HepG2 (cell line): ENCODE measurements around the gene TOM1L2. TPM values are rescaled to one million over a fixed set of nuclear protein-coding genes. Genes with fewer than 3 reads are reported as not detected.
A peak's percentile ranks its signal among the peaks of the same experiment; 100 is the strongest.

Source experiments
- ATAC-seq: fragments of 200-7000 bp; cut with Tn5 transposase; 3 replicates; pipeline ENCODE4 v1.9.1; 2020; ENCODE audit warnings: mild to moderate bottlenecking, moderate library complexity
- BruUV-seq: library from RNA; stranded (reverse); fragments of 400-500 nt; replicated peaks from 2 replicates; lab custom pipeline; 2021; lab: Mats Ljungman, UMichigan
- CTCF ChIA-PET: fragments of 300-600 bp; formaldehyde crosslinking; extraction: SDS; loops from one replicate; lab custom pipeline; 2021; ENCODE audit warnings: low total read pairs, inconsistent platforms, low intra/inter-chr PET ratio; lab: Yijun Ruan, JAX
- POLR2A ChIA-PET: fragments of 350-600 bp; sonication (Branson Sonifier 250); formaldehyde crosslinking; loops from one replicate; lab custom pipeline; 2020; ENCODE audit warnings: antibody characterized with exemption, inconsistent platforms; lab: Yijun Ruan, JAX
- DNase-seq: peaks from one replicate; pipeline ENCODE4 v3.0.0-alpha.2; 2015; ENCODE audit warnings: low spot score
- FAIRE-seq: peaks from 3 replicates; lab custom pipeline; 2011; peaks lifted over from hg19 to GRCh38; lab: Jason Lieb, UNC
- H2AFZ ChIP-seq: one replicate; pipeline ENCODE4 v1.6.1; 2011; ENCODE audit warnings: low read length, inconsistent platforms
- H3K27ac ChIP-seq: fragments of 300-600 bp; 3 replicates; pipeline ENCODE4 v1.8.0; 2011; ENCODE audit warnings: mixed run types, mild to moderate bottlenecking, mixed read lengths, low read length, inconsistent platforms; ENCODE audit not compliant: insufficient read depth; ENCODE audit errors: extremely low read length
- H3K27me3 ChIP-seq, 2 experiments: fragments of 200-600 bp in 1 of 2; 2 replicates in 1 of 2; 3 replicates in 1 of 2; pipeline versions ENCODE4 v1.6.0 to v1.8.0; 2011; ENCODE audit warnings: low read length in 2 of 2, mild to moderate bottlenecking in 2 of 2, moderate library complexity in 2 of 2, inconsistent platforms in 1 of 2; ENCODE audit not compliant: insufficient read depth in 2 of 2, control insufficient read depth in 1 of 2
- H3K36me3 ChIP-seq, 2 experiments: fragments of 200-600 bp in 1 of 2; replicated peaks in 1 of 2; 2 replicates in 1 of 2; 3 replicates in 1 of 2; pipeline versions ENCODE4 v1.5.1 to v1.8.0; 2011; ENCODE audit warnings: low read length in 2 of 2, inconsistent platforms in 1 of 2; ENCODE audit not compliant: insufficient read depth in 2 of 2, control insufficient read depth in 1 of 2
- H3K4me1 ChIP-seq: 2 replicates; pipeline ENCODE4 v1.5.1; 2012; ENCODE audit warnings: low read length, inconsistent platforms; ENCODE audit not compliant: insufficient read depth
- H3K4me2 ChIP-seq: 2 replicates; pipeline ENCODE4 v1.6.0; 2011; ENCODE audit warnings: low read depth, low read length, inconsistent platforms
- H3K4me3 ChIP-seq, 3 experiments: fragments of 200-600 bp in 1 of 3; sonication (generic), shearing (Covaris generic) in 1 of 3; replicated peaks in 1 of 3; 2 replicates each; pipeline ENCODE4 v1.5.1; 2011 to 2016; ENCODE audit warnings: low read length in 3 of 3, inconsistent platforms in 2 of 3, low read depth in 2 of 3, mild to moderate bottlenecking in 2 of 3, control low read depth in 1 of 3, mixed read lengths in 1 of 3; ENCODE audit not compliant: insufficient read depth in 1 of 3
- H3K79me2 ChIP-seq: one replicate; pipeline ENCODE4 v1.6.1; 2011; ENCODE audit warnings: low read length, inconsistent platforms; ENCODE audit not compliant: insufficient read depth
- H3K9ac ChIP-seq: 2 replicates; pipeline ENCODE4 v1.6.0; 2011; ENCODE audit warnings: mild to moderate bottlenecking, low read depth, low read length, inconsistent platforms; ENCODE audit not compliant: insufficient read depth
- H3K9me3 ChIP-seq: 2 replicates; pipeline ENCODE4 v1.5.1; 2012; ENCODE audit warnings: mild to moderate bottlenecking, low read length
- H4K20me1 ChIP-seq: 2 replicates; pipeline ENCODE4 v1.6.0; 2011; ENCODE audit warnings: inconsistent platforms, mild to moderate bottlenecking, low read length, moderate library complexity; ENCODE audit not compliant: insufficient read depth
- ELF1 ChIP-seq: sonication (generic); formaldehyde crosslinking; IDR thresholded peaks from 2 replicates; pipeline ENCODE4 v1.4.0; 2020; ENCODE audit warnings: missing genetic modification reagents
- FOXP1 ChIP-seq, 2 experiments: fragments of 450-650 bp in 1 of 2; IDR thresholded peaks; 2 replicates each; pipeline ENCODE4 v1.6.1; 2017 to 2018; ENCODE audit warnings: antibody characterized with exemption in 1 of 2
- HNRNPL ChIP-seq: fragments of 200-400 bp; formaldehyde crosslinking; IDR thresholded peaks from 2 replicates; pipeline ENCODE4 v1.6.1; 2017; ENCODE audit warnings: mild to moderate bottlenecking, low read depth, low read length
- MAFF ChIP-seq: IDR thresholded peaks from 2 replicates; pipeline ENCODE4 v1.6.1; 2011; ENCODE audit warnings: low read depth, low read length, improper control_type of control experiment
- MAFK ChIP-seq, 2 experiments: IDR thresholded peaks in 1 of 2; conservative IDR thresholded peaks in 1 of 2; 2 replicates each; pipeline ENCODE4 v1.6.1; 2011; ENCODE audit warnings: improper control_type of control experiment in 2 of 2, low read length in 2 of 2
- RARA ChIP-seq: IDR thresholded peaks from 2 replicates; pipeline ENCODE4 v1.6.1; 2016; ENCODE audit warnings: missing genetic modification reagents, missing compliant biosample characterization
- SAP130 ChIP-seq: IDR thresholded peaks from 2 replicates; pipeline ENCODE4 v1.6.1; 2016; ENCODE audit warnings: low read depth
- TP53 ChIP-seq: sonication (generic); formaldehyde crosslinking; conservative IDR thresholded peaks from 2 replicates; pipeline ENCODE4 v1.4.0; 2020; ENCODE audit warnings: missing genetic modification reagents
- ZC3H4 ChIP-seq: sonication (generic); formaldehyde crosslinking; IDR thresholded peaks from 2 replicates; pipeline ENCODE4 v1.4.0; 2020; ENCODE audit warnings: missing genetic modification reagents, borderline replicate concordance
- ZFP1 ChIP-seq: IDR thresholded peaks from 2 replicates; pipeline ENCODE4 v1.6.1; 2016
- ZFP36L1 ChIP-seq: sonication (generic); formaldehyde crosslinking; IDR thresholded peaks from 2 replicates; pipeline ENCODE4 v1.8.0; 2022; ENCODE audit warnings: mild to moderate bottlenecking, missing genetic modification reagents, moderate library complexity
- ZMYM4 ChIP-seq: sonication (generic); formaldehyde crosslinking; IDR thresholded peaks from 2 replicates; pipeline ENCODE4 v1.8.1; 2023; ENCODE audit warnings: mild to moderate bottlenecking, missing genetic modification reagents
- WGBS: methylation state at CpG from one replicate; pipeline ENCODE4 v1.1.6; 2017; ENCODE audit warnings: low lambda C conversion rate; 5-methylcytosine and 5-hydroxymethylcytosine counted together
- in situ Hi-C: cut with HindIII; loops from 2 replicates; pipeline ENCODE4 v1.10.0; 2017; ENCODE audit warnings: low pct_unique_long_range_greater_than_20kb; ENCODE audit not compliant: extremely low pct_ligation_motif_present
- intact Hi-C: fragments of 100-400 bp; cut with micrococcal nuclease; formaldehyde crosslinking; loops from one replicate; pipeline ENCODE4 v1.10.0; 2022; ENCODE audit not compliant: unreplicated experiment
- polyA plus RNA-seq, 8 experiments: library from polyadenylated mRNA; depleted of rRNA in 3 of 8; stranded (reverse) in 7 of 8; unstranded in 1 of 8; fragments of >200 nt; fragmentation: Illumina TruSeq in 4 of 8; extraction: Trizol in 4 of 8; gene quantifications; 2 replicates each; pipeline versions ENCODE4 v1.2.1 to v1.2.3, GENCODE V29; 2011 to 2016; ENCODE audit warnings: low read depth in 4 of 8, missing spikeins in 1 of 8, mixed read lengths in 1 of 8; ENCODE audit not compliant: insufficient read depth in 1 of 8
- total RNA-seq, 5 experiments: library from RNA; depleted of rRNA; stranded (reverse); fragments of >200 nt; fragmentation: Illumina TruSeq; extraction: Trizol; gene quantifications; 2 replicates each; pipeline ENCODE4 v1.2.3, GENCODE V29; 2016; ENCODE audit warnings: low read depth in 1 of 5
- TF ChIP-seq, protein P1 (sequence below): sonication (generic); formaldehyde crosslinking; IDR thresholded peaks from 2 replicates; pipeline ENCODE4 v1.8.1; 2023; ENCODE audit warnings: mild to moderate bottlenecking, missing genetic modification reagents, borderline replicate concordance
- TF ChIP-seq, protein P2 (sequence below): IDR thresholded peaks from 2 replicates; pipeline ENCODE4 v1.6.1; 2016
- TF ChIP-seq, protein P3 (sequence below): sonication (generic); formaldehyde crosslinking; IDR thresholded peaks from 2 replicates; pipeline ENCODE4 v1.4.0; 2020; ENCODE audit warnings: missing genetic modification reagents, borderline replicate concordance

The TOM1L2 gene
- total and polyA plus RNA-seq, 2 of the 13 experiments (the other 11 are each of a cell fraction or from before 2014, with no cell fraction given) = 4.7 to 7.4 TPM

DNA sequence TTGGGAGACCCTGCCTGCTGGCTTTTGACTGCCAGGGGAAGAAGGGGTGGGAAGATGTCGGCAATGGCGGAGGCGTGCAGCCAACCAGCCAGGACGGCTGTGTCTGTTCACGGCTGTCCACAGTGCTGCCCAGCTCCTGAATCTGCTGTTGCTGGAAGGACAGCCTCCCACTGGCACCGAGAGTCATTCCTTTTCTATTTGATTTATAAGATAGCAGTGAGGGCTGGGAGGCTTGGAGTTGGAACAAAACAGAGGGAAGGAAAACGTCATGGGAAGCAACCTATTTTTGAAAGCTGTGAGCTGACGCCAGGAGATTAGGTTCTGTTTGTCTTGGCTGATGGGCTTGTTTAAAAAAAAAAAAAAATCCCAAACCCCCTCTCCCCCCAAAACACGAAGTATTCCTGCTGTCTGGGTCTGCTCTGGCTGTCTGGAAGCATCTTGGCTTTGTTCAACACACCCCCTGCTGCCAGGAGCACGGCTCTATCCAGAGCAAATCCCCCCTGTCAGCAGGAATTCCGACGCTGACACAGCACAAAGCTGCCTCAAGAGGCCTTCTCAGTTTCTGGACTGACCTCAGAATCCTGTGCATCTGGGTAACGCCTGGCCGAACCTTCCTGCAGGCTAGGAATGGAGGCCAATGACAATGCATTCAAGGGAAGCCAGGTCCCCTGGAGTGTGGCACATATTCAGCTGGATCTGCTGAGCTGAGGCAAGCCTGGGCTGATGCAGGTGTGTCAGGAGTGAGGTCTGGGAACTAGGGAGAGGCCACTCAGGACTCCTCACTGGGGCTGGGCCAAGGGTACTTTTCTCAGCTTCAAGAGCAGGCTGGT, 94.5 kb downstream of the TOM1L2 start:
- Histone ChIP-seq H3K27me3 (no peaks in the 10 kb centered on the region), H4K20me1 (0 out of 2 replicates have a peak, but pooled peaks cover 3% of the 10 kb centered on the region), H3K4me3 (no peak overlapping the region), H3K4me1 (no peaks in the 10 kb centered on the region), H3K27ac (no peak overlapping the region), H3K9ac (no peak overlapping the region), H2AFZ (no peak overlapping the region), H3K9me3 (no peaks in the 10 kb centered on the region), H3K79me2 (no peaks in the 10 kb centered on the region), H3K4me2 (no peak overlapping the region), H3K36me3 (peaks cover 2 to 5% of the 10 kb centered on the region in 2 experiments; a peak in 2 of 5 replicates)
- in situ Hi-C loops = no loop called here
- TF ChIP-seq MAFK (conservative IDR thresholded peaks at IDR 0.05 in 1 of 2, IDR thresholded peaks at IDR 0.05 in 1 of 2; ENCODE audit: low read length in 2 of 2) (peak; percentile 84 to 88), HNRNPL (no peak), MAFF (peak; percentile 84)
- FAIRE-seq (no peak), DNase-seq (no peak), ATAC-seq (no peak)
- intact Hi-C loops = no loop called here
- BruUV-seq = no TSS peak
- CTCF ChIA-PET = no interaction called here
- POLR2A ChIA-PET = no interaction called here
- WGBS = 86% methylated on average over 10 of the region's 14 CpGs

DNA sequence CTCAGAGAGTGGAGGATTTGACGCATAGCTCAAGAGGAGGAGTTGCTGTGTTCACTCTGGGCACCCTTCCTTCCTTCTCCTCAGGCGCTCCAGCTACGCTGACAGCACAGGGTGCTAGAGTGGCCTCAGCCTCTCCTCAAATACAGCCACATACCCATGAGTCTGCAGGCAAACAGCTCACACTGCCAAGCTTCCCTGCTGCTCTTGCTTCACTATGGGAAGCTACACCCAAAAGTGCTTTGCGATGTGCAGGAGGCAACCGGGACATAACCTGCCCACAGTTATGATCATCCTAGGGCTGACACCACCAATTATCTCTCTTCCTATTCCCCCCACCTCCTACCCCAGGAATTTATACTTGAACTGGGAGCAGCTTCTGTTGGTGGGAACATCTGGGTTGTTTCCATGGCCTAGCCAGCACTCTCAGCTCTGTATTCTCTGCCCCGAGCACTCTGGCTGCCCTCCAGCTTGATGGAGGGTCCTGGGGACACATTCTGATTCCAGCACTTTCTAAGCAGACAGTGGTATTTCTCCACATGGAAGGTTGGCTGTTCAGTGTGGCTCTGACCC, 95.2 kb downstream of the TOM1L2 start:
- no peak for FAIRE-seq
- H3K36me3 ChIP-seq = peaks cover 2 to 5% of the 10 kb centered on the region in 2 experiments; a peak in 2 of 5 replicates
- TF ChIP-seq, protein P1, sequence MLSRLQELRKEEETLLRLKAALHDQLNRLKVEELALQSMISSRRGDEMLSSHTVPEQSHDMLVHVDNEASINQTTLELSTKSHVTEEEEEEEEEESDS (CRISPR knock-in tag) = no peak
- TF ChIP-seq, protein P2, sequence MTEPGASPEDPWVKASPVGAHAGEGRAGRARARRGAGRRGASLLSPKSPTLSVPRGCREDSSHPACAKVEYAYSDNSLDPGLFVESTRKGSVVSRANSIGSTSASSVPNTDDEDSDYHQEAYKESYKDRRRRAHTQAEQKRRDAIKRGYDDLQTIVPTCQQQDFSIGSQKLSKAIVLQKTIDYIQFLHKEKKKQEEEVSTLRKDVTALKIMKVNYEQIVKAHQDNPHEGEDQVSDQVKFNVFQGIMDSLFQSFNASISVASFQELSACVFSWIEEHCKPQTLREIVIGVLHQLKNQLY (CRISPR knock-in tag) = no peak
- TF ChIP-seq ZC3H4 (no peak), ZFP1 (CRISPR knock-in tag) (no peak), ZFP36L1 (CRISPR knock-in tag) (no peak), SAP130 (CRISPR knock-in tag) (no peak), TP53 (CRISPR knock-in tag) (no peak), RARA (CRISPR knock-in tag) (no peak), FOXP1 (IDR thresholded peaks at IDR 0.05) (no peak), FOXP1 (CRISPR knock-in tag; IDR thresholded peaks at IDR 0.05) (no peak), ELF1 (no peak), ZMYM4 (no peak)
- TF ChIP-seq, protein P3, sequence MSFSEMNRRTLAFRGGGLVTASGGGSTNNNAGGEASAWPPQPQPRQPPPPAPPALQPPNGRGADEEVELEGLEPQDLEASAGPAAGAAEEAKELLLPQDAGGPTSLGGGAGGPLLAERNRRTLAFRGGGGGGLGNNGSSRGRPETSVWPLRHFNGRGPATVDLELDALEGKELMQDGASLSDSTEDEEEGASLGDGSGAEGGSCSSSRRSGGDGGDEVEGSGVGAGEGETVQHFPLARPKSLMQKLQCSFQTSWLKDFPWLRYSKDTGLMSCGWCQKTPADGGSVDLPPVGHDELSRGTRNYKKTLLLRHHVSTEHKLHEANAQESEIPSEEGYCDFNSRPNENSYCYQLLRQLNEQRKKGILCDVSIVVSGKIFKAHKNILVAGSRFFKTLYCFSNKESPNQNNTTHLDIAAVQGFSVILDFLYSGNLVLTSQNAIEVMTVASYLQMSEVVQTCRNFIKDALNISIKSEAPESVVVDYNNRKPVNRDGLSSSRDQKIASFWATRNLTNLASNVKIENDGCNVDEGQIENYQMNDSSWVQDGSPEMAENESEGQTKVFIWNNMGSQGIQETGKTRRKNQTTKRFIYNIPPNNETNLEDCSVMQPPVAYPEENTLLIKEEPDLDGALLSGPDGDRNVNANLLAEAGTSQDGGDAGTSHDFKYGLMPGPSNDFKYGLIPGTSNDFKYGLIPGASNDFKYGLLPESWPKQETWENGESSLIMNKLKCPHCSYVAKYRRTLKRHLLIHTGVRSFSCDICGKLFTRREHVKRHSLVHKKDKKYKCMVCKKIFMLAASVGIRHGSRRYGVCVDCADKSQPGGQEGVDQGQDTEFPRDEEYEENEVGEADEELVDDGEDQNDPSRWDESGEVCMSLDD = no peak

More for the DNA sequence above, 95.2 kb downstream of the TOM1L2 start:
- H3K4me2 ChIP-seq = no peak overlapping the region
- H3K4me1 ChIP-seq = no peaks in the 10 kb centered on the region
- no peaks in the 10 kb centered on the region for H3K79me2 ChIP-seq
- ChIA-PET POLR2A (no interaction called here), CTCF (no interaction called here)
- intact Hi-C loops (no loop called here), in situ Hi-C loops (no loop called here)
- 90% methylated on average over 4 of the region's 6 CpGs for WGBS
- H3K9ac ChIP-seq = no peak overlapping the region
- no peak overlapping the region for H3K4me3 ChIP-seq
- H3K9me3 ChIP-seq = no peaks in the 10 kb centered on the region
- H2AFZ ChIP-seq = no peak overlapping the region
- no peak for ATAC-seq
- DNase-seq = no peak
- H3K27ac ChIP-seq = no peak overlapping the region
- H4K20me1 ChIP-seq = 0 out of 2 replicates have a peak, but pooled peaks cover 3% of the 10 kb centered on the region
- no peaks in the 10 kb centered on the region for H3K27me3 ChIP-seq
- BruUV-seq = no TSS peak
